GM21390 (cell line): Measurements from ENCODE around the gene BCAS3.
"Not testable (repeated sequence)": the region's sequence is repeated elsewhere in the genome, so short reads cannot be mapped to it uniquely, and the experiment has no call there.

Experiments
- ATAC-seq: cut with Tn5 transposase; IDR thresholded peaks from one replicate; pipeline ENCODE4 v1.9.1; 2021; ENCODE audit not compliant: unreplicated experiment

BCAS3 gene

GRCh38 chr17:60671482-60671881, 6.2 kb upstream of the BCAS3 start:
- no peak for ATAC-seq

- not testable (repeated sequence) for ATAC-seq
These were observed 3.0 kb upstream of the BCAS3 start for GRCh38 chr17:60674637-60675036.

GRCh38 chr17:60675997-60676396, 1.7 kb upstream of the BCAS3 start:
- no peak for ATAC-seq

GRCh38 chr17:60676758-60677307, 818 bp upstream of the BCAS3 start:
- ATAC-seq = no peak

DNA sequence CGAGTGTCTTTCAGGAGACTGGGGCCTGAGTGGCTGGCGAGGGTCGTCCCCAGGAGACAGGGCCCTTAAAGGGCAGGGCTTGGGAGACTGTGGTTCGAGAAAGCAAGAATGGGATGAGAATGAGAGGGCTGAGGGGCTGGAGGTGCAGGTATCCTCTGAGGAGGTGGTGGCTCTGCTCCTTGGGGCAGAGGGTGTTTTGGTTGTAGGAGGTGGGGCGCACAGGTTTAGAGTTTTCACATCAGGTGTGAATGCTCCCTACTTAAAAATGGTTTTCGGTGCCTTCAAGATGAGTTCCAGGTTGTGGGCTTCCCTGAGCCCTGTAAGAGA, 430 bp downstream of the BCAS3 start:
- ATAC-seq = no peak

GRCh38 chr17:60679287-60679686, 1.6 kb downstream of the BCAS3 start:
- ATAC-seq = no peak

DNA sequence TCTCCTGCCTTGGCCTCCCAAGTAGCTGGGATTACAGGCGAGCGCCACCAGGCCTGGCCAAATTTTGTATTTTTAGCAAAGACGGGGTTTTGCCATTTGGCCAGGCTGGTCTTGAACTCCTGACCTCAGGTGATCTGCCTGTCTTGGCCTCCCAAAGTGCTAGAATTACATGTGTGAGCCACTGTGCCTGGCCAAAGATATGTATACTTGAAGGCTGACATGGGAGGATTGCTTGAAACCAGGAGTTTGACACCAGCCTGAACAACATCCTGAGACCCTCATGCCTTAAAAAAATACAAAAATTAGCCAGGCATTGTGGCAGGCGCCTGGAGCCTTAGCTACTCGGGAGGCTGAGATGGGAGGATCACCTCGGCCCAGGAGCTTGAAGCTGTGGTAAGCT, 3.1 kb downstream of the BCAS3 start:
- ATAC-seq = no peak

- ATAC-seq = no peak
These were observed 7.8 kb downstream of the BCAS3 start for GRCh38 chr17:60685437-60685836.

- no peak for ATAC-seq
These were observed 18.3 kb downstream of the BCAS3 start for GRCh38 chr17:60695960-60696359.

DNA sequence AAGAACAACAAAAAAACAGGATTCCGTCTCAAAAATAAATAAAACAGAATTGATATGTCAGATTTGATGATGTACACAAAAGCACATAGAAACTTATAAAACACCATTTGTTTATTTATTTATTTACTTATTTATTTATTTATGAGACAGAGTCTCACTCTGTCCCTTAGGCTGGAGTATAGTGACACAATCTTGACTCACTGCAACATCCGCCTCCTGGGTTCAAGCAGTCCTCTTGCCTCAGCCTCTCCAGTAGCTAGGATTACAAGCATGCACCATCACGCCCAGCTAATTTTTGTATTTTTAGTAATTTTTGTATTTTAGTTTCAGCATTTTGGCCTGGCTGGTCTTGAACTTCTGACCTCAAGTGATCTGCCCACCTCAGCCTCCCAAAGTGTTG, 21.4 kb downstream of the BCAS3 start:
- ATAC-seq = no peak

GRCh38 chr17:60704170-60704569, 26.5 kb downstream of the BCAS3 start:
- no peak for ATAC-seq

DNA sequence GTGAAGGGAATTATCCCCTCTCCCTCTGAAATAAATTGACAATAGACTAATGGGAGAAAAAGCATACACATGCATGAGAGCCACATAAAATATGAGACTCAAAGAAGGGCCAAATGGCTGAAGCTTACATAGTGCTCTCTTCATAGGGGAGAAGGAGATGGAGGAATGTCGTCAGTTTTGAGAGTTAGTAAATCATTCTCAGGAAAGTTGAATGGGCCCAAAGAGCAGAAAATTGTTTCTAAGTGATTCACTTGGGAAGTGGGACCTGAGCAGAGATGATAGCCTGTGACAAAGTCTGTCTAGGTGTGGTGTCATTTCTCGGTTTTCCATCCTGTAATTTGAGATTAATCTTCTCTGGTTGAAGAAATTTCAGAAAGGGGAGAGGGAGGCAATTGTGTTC, 35.0 kb downstream of the BCAS3 start:
- ATAC-seq = no peak

- no peak for ATAC-seq
These were observed 36.0 kb downstream of the BCAS3 start for GRCh38 chr17:60713608-60714007.

- no peak for ATAC-seq
These were observed 39.1 kb downstream of the BCAS3 start for GRCh38 chr17:60716766-60717165.

- ATAC-seq = no peak
These were observed 40.2 kb downstream of the BCAS3 start for GRCh38 chr17:60717814-60718213.

- no peak for ATAC-seq
These were observed 43.3 kb downstream of the BCAS3 start for GRCh38 chr17:60720763-60721531.

- peak; percentile 88 for ATAC-seq
These were observed 47.0 kb downstream of the BCAS3 start for GRCh38 chr17:60724647-60725046.

- ATAC-seq = no peak
These were observed 52.2 kb downstream of the BCAS3 start for GRCh38 chr17:60729854-60730253.

DNA sequence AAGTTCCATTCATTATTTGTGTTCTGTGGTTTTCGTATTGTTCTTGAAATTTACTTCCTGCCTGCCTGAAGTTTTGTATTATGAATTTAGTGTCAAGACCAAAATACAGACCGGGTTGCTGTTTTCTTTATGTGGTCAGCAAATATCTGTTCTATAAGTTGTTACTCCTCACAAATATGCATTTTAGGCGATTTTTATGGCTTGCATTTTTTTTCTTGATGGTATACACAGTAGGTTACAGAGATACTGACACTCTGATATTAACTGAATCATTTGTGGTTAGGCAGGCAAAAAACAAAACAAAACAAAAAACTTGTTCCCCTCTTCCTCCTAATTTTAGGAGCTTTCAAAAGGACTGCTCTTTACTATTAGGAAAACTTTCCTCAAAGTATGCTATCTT, 52.6 kb downstream of the BCAS3 start:
- ATAC-seq = no peak

DNA sequence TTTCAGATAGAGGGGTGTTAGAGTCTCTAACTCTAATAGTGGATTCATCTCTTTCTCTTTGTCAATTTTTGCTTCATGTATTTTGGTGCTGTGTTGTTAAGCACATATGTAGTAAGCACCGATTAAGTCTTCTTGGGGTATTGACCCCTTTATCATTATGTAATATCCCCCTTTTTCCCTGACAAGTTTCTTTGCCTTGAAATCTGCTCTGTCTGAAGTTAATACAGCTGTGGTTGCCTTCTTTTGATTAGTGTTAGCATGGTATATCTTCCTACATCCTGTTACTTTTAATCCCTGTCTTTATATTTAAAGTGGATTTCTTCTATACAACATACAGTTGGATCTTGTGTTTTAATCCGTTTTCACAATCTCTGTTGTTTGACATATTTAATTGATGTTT, 60.6 kb downstream of the BCAS3 start:
- no peak for ATAC-seq

GRCh38 chr17:60740584-60740983, 62.9 kb downstream of the BCAS3 start:
- no peak for ATAC-seq

- no peak for ATAC-seq
These were observed 63.4 kb downstream of the BCAS3 start for GRCh38 chr17:60741031-60741430.

DNA sequence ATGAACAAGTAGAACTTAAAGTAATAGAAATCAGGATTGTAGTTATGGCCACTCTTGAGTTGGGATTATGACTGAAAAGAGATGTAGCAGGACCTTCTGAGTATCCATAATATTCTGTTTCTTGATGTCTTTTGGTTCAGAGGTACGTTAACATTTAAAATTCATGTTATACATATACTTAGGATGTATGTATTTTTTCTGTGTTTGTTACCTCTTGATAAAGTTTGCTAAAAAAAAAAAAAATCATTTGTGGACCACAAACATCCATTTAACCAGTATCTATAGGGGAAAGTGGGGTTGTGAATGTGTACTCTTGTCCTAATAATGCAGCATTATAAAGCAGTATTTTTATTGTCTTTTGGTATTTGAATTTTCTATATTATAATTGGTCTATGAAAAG, 65.6 kb downstream of the BCAS3 start:
- no peak for ATAC-seq
